ENCODE measurements around the gene STK10.
A peak's percentile ranks its signal among the peaks of the same experiment; 100 is the strongest.

STK10 gene

DNA sequence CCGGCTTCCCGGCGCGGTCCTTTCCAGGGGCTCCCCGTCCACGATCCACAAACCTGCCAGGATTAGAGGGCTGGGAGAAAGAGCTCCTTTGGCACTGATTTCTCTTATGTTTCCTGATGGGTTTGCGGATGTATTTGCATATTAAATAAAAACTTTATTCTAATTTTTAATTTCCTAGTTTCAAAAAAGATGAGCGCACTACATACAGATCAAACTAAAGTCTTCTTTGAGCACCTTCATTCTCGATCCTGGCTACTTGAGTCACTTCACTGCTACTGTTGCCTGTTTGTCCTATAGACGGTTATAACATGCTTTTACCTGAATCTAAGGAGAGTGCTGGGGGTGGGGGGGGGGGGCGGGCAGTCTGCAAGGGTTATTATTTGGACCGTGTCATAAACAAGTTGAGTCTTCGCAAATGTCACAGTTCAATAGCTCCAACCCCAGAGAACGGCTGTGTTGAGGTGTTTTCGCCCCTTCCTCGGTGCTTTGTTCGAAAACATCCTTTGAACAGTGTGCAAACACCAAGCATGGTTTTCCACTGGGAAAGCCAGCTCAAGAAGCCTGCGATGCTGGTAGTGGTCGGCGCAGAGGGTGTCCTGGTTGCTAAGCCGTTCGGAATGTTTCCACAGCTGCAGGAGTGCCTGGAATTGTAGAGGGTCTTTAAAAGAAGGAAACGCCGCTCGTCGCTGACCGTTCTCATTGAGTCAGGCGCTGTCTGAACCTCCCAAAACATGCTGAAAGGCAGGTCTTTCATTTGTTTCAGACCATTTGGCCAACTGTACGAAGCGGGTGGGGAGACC, 1.1 kb upstream of the STK10 start:
- no peak for DNase-seq

DNA sequence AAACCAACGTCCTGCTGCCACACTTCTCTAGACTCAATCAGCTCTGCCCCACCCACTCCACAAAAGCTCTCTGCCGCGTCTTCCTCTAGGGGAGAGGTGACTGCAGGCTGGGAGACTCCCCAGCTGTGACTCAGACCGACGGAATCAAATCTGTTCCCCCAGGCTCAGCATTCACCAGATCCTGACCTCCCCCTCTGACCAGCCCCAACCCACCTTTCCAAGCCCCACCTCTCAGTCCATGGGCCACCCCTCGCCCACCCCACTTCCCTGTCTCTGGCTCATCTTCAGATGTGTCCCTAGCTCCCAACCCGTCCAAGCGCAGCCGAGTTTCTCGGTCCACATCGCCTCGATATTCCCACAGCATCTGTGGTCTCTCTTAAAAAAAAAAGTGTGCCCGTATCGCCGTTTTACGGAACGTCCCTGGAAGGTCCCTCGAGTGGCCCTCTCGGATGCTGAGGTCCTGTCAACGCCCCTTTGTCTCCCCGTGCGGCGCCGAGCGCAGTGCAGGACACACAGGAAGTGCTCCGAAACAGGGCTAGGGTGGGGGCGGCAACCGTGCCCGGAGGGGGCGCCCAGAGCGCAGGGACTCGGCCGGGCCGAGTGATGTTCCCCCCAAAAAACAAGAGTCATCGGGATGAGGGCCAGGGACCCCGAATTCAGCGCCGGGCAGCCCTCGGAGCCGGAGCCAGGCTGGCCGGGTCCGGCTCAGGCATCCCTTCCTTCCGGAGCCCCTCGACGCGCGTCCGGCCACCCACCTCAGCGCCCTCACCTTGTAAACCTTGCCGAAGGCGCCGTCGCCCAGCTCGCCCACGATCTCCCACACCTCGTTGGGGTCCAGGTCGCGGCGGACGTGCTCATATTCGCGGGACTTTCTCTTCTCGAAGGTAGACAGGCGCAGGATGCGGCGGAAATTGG, 649 bp downstream of the STK10 start:
- peak; percentile 72 for DNase-seq

DNA sequence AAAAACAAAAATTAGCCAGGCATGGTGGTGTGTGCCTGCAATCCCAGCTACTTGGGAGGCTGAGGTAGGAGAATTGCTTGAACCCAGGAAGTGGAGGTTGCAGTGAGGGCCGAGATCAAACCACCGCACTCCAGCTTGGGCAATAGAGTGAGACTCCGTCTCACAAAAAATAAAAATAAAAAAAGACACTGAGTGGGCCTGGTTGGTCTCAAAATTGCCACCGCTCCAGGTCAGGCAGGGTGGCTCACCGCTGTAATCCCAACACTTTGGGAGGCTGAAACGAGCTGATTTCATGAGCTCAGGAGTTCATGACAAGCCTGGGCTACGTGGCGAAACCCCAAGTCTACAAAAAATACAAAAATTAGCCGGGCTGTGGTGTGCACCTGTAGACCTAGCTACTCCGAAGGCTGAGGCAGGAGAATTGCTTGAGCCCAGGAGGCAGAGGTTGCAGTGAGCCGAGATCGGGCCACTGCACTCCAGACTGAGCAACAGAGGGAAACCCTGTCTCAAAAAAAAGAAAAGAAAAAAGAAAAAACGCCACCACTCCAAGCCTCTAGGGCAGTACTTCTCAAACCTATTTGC, 1.8 kb downstream of the STK10 start:
- DNase-seq, result no peak

DNA sequence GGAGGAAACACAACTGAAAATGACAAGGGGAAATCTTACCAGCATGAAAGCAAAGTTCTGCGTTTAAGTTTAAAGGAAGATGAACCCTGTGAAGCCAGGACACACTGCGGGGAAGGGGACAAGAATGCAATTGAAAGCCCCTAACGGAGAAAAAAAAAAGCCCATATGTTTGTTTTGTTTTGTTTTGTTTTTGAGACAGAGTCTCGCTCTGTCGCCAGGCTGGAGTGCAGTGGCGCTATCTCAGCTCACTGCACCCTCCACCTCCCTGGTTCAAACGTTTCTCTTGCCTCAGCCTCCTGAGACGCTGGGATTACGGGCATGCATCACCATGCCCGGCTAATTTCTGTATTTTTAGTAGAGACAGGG, 2.9 kb downstream of the STK10 start:
- DNase-seq, result no peak

GRCh38 chr5:172183881-172184280, 4.1 kb downstream of the STK10 start:
- no peak for DNase-seq

- no peak for DNase-seq
Measured at GRCh38 chr5:172182291-172182690, 5.7 kb downstream of the STK10 start.

GRCh38 chr5:172180936-172181335, 7.1 kb downstream of the STK10 start:
- DNase-seq, result no peak

DNA sequence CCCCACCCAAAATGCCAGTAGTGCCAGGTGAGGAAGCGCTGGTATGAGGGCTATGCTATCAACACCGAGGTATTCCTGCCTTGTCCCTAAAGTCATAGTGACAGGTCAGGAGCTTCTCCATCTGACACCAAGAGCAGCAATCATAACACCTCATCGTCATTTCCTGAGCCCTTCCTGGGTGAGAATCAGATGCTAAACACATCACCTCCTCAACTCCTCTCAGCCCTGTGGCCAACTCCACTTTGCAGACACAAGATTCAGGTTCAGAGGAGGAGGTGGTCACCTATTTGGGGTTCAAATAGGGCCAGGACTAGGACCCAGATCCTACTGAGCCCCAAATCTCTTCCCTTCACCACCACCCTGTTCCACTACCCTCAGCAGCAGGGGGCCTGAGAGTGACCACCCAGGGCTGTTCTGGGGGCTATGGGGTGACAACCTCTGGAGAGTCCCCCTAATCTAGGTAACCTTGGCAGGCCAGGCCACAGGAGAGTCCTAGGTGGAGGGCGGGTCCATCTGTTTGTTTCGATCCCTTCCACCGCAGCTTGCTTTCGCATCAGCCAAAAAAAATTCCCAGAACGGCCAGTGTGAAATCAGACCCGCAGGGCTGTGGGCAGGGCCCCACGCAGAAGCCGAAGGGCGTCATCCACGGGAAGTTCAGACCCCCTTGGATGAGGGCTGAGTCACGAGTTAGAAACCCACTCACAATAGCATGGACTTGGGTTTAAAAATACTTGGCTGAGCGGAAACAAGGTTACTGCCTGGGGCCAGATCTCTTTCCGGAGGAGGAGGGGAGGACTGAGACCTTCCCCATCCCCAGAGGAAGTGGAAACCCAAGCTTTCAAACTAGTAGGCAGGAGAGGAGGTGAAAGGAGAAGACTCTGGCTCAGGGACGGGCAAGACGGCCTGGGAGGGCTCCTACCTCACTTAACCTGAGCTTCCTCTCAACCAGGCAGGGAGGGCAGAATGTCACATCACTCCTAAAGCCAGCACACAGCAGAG, 8.7 kb downstream of the STK10 start:
- DNase-seq, result no peak

DNA sequence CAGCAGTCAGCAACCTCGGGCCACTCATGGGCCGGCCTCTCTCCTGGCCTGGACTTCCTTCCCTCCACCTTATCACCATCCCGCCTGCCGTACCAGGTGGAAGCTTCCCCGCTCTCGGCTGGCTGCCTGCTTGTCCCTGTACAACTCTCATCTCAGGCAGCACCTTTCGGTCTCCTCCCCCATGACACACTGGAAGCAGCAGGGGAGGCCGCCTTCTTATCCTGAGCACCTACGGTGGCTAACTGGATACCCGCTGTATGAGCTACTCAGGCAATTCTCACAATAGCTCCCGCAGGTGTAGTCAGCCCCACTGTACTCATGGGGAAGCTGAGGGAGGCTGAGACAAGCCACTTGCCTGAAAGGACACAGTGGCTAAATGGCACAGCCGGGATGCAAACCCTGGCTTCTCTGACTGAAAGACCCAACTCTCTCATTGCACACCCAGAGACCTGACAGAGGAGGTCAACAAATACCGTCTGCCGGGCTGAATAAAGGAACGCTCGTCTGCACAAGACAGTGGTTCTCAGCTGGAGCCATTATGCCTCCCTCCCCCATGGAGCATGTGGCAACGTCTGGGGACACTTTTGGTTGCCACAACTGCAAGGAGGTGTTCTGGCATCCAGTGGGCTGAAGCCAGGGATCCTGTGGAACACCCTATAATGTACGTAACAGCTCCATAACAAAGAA, 9.6 kb downstream of the STK10 start:
- peak; percentile 34 for DNase-seq

- DNase-seq, result no peak
Measured at GRCh38 chr5:172177176-172177575, 10.8 kb downstream of the STK10 start.

- DNase-seq, result peak; percentile 84
Measured at GRCh38 chr5:172175263-172175719, 12.7 kb downstream of the STK10 start.

DNA sequence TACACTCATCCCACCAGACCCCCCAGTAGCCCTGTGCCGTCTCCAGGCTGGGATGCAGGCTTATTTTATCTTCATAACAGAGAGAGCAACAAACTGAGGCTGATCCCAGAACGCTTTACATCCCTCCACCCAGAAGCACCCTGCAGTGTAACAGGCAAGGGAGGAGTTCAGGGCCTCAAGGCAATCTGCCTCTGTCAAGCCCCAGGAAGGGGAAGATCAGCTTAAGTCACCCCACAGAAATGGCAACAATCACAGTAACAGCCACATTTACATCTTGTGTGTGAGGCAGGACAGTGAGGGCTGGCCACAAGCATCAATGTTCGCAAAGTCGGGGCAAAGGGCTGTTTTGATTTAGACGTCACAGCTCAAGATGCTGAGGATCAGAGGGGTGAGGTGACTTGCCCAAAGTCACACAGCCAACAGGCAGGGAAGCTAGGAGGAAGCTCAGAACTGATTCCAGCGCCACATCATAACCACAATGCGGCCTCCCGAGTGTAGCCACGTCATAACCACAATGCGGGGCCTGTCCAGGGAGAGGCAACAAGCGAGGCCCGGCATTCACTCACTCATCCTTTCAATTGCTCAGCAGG, 14.4 kb downstream of the STK10 start:
- peak; percentile 61 for DNase-seq

DNA sequence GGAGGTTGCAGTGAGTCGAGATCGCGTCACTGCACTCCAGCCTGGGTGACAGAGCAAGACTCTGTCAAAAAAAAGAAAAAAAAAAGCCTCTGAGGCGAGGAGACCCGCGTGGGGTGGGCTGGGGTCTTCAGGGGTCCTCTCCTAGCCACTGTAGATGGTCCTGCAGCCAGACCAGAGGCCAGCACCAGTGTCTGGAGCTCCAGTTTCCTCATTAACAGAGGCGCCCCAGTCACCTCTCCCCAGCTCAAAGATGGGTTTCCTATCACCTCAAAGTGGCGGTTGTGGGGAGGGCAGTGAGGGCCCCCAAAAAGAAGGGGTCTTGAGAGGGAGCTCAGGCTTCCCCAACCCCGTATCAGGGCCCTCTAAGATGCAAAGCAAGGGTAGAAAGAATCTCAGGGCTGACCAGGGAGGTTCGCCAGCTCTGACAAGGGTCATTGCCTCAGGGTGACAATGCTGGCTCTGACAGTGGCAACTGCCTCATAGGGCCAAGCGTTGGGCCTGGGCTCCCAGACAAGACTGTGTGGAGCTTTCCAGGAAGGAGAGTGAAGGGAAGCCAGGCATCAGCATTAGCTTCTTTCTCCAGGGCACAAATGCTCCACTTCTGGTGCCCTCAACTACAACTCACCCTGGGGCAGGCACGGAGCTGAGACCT, 15.0 kb downstream of the STK10 start:
- no peak for DNase-seq

DNA sequence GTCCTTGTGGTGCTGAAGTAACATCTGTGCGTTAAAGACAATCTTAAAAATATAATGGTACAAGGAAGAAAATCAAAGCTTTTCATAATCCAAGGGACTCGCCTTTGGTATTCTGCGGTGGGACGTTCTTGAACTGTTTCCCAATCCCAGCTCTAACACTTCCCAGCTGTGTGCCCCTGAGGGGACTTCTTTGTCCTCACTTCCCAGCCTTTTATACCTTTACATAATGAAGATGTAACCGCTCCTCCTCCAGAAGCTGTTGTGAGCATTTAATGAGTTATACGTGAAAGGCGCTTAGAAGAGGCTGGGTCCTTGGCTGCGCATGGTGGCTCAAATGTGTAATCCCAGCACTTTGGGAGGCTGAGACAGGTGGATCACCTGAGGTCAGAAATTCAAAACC, 16.9 kb downstream of the STK10 start:
- no peak for DNase-seq

DNA sequence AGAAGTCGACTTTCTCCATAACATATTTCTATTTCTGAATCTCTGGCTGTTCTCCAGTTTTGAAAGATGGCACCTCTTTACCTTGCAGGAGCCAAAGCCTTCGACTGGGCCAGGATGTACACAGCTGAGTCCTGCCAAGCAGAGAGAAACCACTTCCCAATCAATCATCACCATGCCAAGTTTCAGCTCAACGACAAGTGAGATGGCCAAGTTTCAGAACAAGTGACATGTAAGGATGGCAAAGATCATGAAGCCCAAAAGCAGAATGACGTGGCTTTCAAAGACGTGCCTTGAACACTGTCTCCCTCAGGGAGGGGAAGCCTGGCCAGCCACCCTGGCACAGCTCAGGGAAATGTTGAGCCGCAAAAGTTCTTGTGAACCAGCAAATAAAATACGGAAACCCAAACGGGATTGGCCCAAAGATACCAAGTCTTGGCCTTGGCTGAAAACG, 17.7 kb downstream of the STK10 start:
- DNase-seq, result no peak

- DNase-seq, result no peak
Measured at GRCh38 chr5:172169216-172169615, 18.8 kb downstream of the STK10 start.

DNA sequence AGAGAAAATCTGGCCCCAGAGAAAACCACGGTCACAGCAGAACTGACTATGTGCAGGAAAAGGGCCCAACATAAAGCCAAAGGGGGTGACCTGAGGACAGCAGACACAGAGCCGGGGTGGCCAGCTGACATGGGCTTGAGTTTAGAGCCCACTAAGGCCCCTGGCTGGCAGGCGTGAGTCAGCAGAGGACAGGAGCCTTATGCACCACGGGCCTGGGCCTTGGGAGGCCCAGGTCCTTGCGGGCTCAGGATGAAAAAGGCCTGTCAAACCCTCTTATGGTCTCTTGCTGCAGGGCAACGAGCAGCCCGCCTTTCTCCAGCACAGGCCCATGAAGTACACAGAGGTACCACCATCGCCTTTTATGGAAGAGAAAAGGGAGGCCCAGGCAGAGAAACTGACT, 19.7 kb downstream of the STK10 start:
- no peak for DNase-seq

- DNase-seq, result no peak
Measured at GRCh38 chr5:172167895-172168294, 20.1 kb downstream of the STK10 start.

DNA sequence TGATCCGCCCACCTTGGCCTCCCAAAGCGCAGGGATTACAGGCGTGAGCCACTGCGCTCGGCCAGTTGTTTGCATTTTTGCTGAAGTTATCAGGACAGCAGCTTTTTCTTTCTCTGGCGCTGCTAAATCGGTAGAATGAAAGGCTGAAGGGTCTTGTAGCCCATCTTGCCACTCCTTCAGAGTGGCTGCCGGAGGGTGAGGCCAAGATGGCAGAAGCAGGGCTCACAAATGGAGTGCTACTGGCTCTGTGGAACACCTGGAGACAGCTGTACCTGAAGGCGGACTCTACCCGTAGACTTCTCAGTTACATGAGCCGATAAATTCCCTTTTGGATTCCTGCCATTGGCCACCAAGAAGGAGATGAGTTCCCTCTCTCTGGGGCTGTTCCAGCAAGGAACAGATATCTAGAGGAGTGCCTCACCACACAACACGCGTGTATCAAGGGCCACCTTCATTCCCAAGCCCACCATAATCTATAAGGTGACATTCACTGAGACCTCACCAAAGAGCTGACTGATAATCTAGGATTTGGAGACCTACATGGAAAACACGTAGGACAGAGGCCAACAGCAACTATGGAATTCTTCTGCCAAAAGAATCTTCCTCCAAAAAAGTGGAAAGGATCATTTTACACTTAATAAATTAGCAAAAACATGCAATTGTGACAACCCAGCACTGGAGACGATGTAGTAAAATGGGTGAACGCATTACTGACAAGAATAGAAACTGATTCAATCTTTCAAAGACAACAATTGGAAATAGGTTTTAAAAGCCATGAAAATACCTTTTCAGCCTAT, 21.8 kb downstream of the STK10 start:
- DNase-seq, result no peak

- no peak for DNase-seq
Measured at GRCh38 chr5:172165465-172165864, 22.6 kb downstream of the STK10 start.
